ENCODE measurements around the gene ITFG2. TPM values are rescaled to one million over a fixed set of nuclear protein-coding genes. Genes with fewer than 3 reads are reported as not detected.

ITFG2 gene
- total RNA-seq, 1 experiment from 2014 or later = 41.6 TPM

DNA sequence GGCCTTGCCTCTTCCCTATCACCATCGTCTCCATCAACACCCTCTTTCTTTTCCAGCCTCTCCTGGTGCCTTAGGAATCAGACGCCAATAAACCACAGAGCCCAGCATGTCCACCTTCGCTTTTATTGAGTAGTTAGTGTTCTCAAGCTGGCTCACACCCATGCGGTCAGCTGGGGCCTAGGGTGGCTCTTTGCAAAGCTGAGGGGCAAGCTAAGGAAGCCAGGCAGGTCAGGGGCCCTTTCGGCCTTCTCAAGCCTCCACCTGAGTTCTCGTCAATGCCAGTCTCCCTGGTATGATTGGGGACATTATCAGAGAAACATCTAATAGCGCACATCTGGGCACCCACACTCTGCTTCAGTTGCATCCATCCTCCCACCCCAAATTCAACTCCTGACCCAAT, 45.1 kb downstream of the ITFG2 start:
- H3K14ac ChIP-seq (ENCODE audit: insufficient read depth, low read length) = peak overlapping the region; percentile 23; the same call in 1 of the 2 replicates
- no peak overlapping the region for H4K5ac ChIP-seq (ENCODE audit: insufficient read length, low read depth, low read length)
- no peak for DNase-seq
- no CpG with 5 or more reads among the region's 7 CpGs for WGBS (ENCODE audit: extremely low coverage, insufficient read length, low lambda C conversion rate)
- no peak overlapping the region for H2BK120ac ChIP-seq (ENCODE audit: low read depth, low read length, poor library complexity, severe bottlenecking)
- no peaks in the 10 kb centered on the region for H3K9me3 ChIP-seq (ENCODE audit: control insufficient read depth, low read depth, low read length)
- H2BK12ac ChIP-seq (ENCODE audit: insufficient read length, low read depth, low read length) = no peak overlapping the region
- no peak overlapping the region for H2BK5ac ChIP-seq (ENCODE audit: insufficient read length, low read length)
- H3K27ac ChIP-seq (ENCODE audit: insufficient read length, low read depth, low read length) = no peak overlapping the region
- no peak overlapping the region for H2AFZ ChIP-seq (ENCODE audit: low read length)
- no peaks in the 10 kb centered on the region for H4K20me1 ChIP-seq (ENCODE audit: control insufficient read depth, insufficient read depth, insufficient read length)
- H3T11ph ChIP-seq (ENCODE audit: low read length) = no peak overlapping the region
- no peaks in the 10 kb centered on the region for H3K9me3 Mint-ChIP-seq
- no peak overlapping the region for H4K91ac ChIP-seq (ENCODE audit: insufficient read length, low read depth, low read length)
- H2BK15ac ChIP-seq (ENCODE audit: low read depth, low read length) = no peak overlapping the region
- H3K4ac ChIP-seq (ENCODE audit: low read depth, low read length) = no peak overlapping the region
- no peak overlapping the region for H4K8ac ChIP-seq (replicated peaks; ENCODE audit: insufficient read length, low read depth, low read length)
- H3K23ac ChIP-seq (ENCODE audit: insufficient read length, low read depth, low read length) = no peak overlapping the region
- H3K79me1 ChIP-seq (ENCODE audit: insufficient read depth, low read depth, low read length, poor library complexity, severe bottlenecking) = no peaks in the 10 kb centered on the region
- H3K4me1 ChIP-seq (ENCODE audit: insufficient read depth, low read length) = no peaks in the 10 kb centered on the region
- H3K79me2 ChIP-seq (ENCODE audit: insufficient read depth, low read length) = no peaks in the 10 kb centered on the region
- TF ChIP-seq, protein P1, sequence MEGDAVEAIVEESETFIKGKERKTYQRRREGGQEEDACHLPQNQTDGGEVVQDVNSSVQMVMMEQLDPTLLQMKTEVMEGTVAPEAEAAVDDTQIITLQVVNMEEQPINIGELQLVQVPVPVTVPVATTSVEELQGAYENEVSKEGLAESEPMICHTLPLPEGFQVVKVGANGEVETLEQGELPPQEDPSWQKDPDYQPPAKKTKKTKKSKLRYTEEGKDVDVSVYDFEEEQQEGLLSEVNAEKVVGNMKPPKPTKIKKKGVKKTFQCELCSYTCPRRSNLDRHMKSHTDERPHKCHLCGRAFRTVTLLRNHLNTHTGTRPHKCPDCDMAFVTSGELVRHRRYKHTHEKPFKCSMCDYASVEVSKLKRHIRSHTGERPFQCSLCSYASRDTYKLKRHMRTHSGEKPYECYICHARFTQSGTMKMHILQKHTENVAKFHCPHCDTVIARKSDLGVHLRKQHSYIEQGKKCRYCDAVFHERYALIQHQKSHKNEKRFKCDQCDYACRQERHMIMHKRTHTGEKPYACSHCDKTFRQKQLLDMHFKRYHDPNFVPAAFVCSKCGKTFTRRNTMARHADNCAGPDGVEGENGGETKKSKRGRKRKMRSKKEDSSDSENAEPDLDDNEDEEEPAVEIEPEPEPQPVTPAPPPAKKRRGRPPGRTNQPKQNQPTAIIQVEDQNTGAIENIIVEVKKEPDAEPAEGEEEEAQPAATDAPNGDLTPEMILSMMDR (conservative IDR thresholded peaks at IDR 0.05) = no peak
- H3K23me2 ChIP-seq (ENCODE audit: insufficient read length, low read depth, low read length, poor library complexity, severe bottlenecking) = no peaks in the 10 kb centered on the region
- peak overlapping the region; percentile 32 for H3K18ac ChIP-seq (ENCODE audit: insufficient read length, low read depth, low read length)
- H3K27me3 ChIP-seq (ENCODE audit: insufficient read depth, low read length) = no peaks in the 10 kb centered on the region
- H3K4me3 Mint-ChIP-seq = no peak overlapping the region
- no peak overlapping the region for H3K56ac ChIP-seq (ENCODE audit: insufficient read length, low read depth, low read length)
- H3K27me3 Mint-ChIP-seq (ENCODE audit: low read depth) = peaks cover 4% of the 10 kb centered on the region
- H3K9ac ChIP-seq (ENCODE audit: extremely low read depth, insufficient read length, low read length) = no peak overlapping the region
- no peak overlapping the region for H2AK5ac ChIP-seq (ENCODE audit: insufficient read length, low read length)
- peaks cover 14 to 42% of the 10 kb centered on the region in 2 experiments for H3K4me1 Mint-ChIP-seq
- peaks cover 28 to 37% (median 36%) of the 10 kb centered on the region in 3 experiments for H3K36me3 Mint-ChIP-seq (ENCODE audit: insufficient read depth in 1 of 3, low read depth in 3 of 3)
- no peak overlapping the region for H3K4me2 ChIP-seq (ENCODE audit: insufficient read depth, insufficient read length, low read length)
- H3K27ac Mint-ChIP-seq = peak overlapping the region in 2 of 3 experiments; percentile 62 to 92; a peak in 4 of 7 replicates
- no peak overlapping the region for H2BK20ac ChIP-seq (ENCODE audit: low read depth, low read length, poor library complexity, severe bottlenecking)
